H7 (cell line): ENCODE measurements around the gene CACHD1. TPM values are rescaled to one million over a fixed set of nuclear protein-coding genes. Genes with fewer than 3 reads are reported as not detected.
A peak's percentile ranks its signal among the peaks of the same experiment; 100 is the strongest.

Experiments used
- DNase-seq: peaks from one replicate; pipeline ENCODE4 v3.0.0; 2012
- H3K27me3 ChIP-seq: 2 replicates; pipeline ENCODE4 v1.6.0; 2011; ENCODE audit warnings: mild to moderate bottlenecking, low read length; ENCODE audit not compliant: control insufficient read depth, insufficient read depth
- H3K36me3 ChIP-seq: replicated peaks from 2 replicates; pipeline ENCODE4 v1.5.1; 2011; ENCODE audit warnings: low read length; ENCODE audit not compliant: control insufficient read depth, insufficient read depth
- H3K4me3 ChIP-seq: 2 replicates; pipeline ENCODE4 v1.5.1; 2011; ENCODE audit warnings: low read depth, mild to moderate bottlenecking, control low read depth, low read length, moderate library complexity; ENCODE audit not compliant: insufficient read depth
- total RNA-seq: library from RNA; depleted of rRNA; stranded (reverse); fragments of >200 nt; shearing (Covaris generic); gene quantifications from 2 replicates; pipeline ENCODE4 v1.2.3, GENCODE V29; 2014

Gene CACHD1
- total RNA-seq, 1 experiment from 2014 or later, result 53.5 TPM

DNA sequence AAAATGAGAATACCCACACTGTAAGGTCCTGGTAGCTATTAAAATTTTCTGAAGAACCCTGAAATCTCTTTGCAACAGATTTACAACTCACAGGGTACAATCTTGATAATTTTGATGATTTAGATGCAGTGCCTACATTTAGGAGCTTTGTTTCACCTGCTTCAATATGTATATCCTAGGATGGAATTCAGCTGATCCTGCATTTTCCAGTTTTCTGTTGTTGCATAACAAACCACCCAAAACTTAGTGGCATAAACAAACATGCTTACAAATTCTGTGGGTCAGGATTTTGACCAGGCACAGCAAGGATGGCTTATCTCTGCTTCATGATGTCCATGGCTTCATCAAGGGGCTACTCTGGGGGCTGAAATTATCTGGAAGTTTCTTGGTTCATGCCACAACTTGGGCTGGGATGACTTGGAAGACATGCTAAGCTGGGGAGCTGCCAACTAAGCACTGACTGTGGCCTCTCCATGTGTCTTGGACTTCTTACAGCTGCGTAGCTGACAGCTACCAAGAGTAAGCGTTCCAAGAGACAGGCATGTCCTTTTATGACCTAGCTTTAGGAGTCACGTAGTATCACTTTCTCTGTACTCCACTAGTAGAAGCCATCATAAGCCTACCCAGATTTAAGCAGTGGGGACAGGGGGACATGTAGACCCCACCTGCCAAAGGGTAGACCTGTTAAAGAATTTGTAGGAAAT lies 108.5 kb downstream of the CACHD1 start:
- Histone ChIP-seq H3K4me3 (no peak overlapping the region), H3K36me3 (no peaks in the 10 kb centered on the region), H3K27me3 (no peaks in the 10 kb centered on the region)
- no peak for DNase-seq

DNA sequence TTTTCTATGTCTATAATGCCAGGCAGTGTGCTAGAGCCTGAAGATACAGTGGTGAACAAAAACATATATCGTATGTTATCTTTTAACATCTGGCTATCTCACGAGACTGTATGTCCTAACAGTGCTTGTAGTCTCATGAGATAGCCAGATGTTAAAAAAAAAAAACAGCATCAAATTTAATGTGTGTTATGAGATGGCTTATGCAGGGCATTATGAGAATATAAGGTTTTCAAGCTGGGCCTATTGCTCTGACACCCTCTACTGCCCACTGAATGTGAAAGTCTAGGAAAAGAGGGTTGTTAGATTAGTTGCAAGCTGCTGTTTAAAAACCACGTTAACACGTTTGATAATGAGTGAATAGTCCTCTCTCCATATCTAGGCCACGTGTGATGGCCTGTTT lies 109.8 kb downstream of the CACHD1 start:
- Histone ChIP-seq H3K36me3 (no peaks in the 10 kb centered on the region), H3K27me3 (no peaks in the 10 kb centered on the region), H3K4me3 (no peak overlapping the region)
- DNase-seq, result no peak

GRCh38 chr1:64581135-64581842 lies 111.4 kb downstream of the CACHD1 start:
- H3K36me3 ChIP-seq, result no peaks in the 10 kb centered on the region

GRCh38 chr1:64581843-64582185 lies 111.9 kb downstream of the CACHD1 start:
- H3K4me3 ChIP-seq, result no peak overlapping the region
- no peaks in the 10 kb centered on the region for H3K36me3 ChIP-seq
- DNase-seq, result no peak
- H3K27me3 ChIP-seq, result no peaks in the 10 kb centered on the region

More at GRCh38 chr1:64581135-64581842, 111.4 kb downstream of the CACHD1 start:
- DNase-seq, result no peak
- Histone ChIP-seq H3K27me3 (no peaks in the 10 kb centered on the region), H3K4me3 (no peak overlapping the region)

DNA sequence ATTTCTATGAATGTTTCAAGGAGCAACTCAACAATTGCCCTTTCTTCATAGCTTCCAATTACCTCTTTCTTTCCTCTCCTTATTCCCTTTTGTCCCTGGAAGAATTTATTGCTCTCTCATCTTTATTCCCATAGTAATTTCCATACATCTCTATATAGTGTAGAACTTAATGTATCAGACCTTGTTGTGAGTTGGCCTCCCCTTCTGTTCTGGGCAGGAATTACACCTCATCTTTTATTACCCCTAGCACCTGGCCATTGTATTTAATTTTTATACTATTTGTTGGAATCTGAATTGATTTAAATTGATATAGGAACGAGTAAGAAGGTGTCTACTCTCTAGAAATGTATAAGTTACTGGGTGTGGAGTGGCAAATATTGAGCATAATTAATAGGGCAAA lies 114.5 kb downstream of the CACHD1 start:
- no peaks in the 10 kb centered on the region for H3K36me3 ChIP-seq
- no peak overlapping the region for H3K4me3 ChIP-seq
- no peaks in the 10 kb centered on the region for H3K27me3 ChIP-seq
- DNase-seq, result peak; percentile 19

DNA sequence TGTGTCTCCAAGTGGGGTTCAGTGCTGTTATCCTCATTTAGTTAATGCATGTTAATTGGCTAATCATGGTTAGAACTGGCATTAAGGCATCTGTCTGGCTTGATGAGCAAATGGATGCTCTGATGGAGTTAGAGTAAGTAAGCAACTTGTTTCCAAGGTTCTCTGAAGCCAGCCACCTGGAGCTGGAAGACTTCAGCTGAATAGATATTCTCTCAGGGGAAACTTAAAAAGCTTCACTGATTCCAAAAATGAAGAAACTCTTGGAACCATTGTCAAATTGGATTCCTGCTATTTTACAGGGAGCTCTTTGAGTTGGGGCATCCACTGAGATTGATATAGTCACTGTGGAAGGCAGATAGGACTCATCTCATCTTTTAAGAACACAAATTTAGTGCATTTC lies 118.9 kb downstream of the CACHD1 start:
- no peaks in the 10 kb centered on the region for H3K27me3 ChIP-seq
- H3K4me3 ChIP-seq, result no peak overlapping the region
- DNase-seq, result no peak
- H3K36me3 ChIP-seq, result no peaks in the 10 kb centered on the region

DNA sequence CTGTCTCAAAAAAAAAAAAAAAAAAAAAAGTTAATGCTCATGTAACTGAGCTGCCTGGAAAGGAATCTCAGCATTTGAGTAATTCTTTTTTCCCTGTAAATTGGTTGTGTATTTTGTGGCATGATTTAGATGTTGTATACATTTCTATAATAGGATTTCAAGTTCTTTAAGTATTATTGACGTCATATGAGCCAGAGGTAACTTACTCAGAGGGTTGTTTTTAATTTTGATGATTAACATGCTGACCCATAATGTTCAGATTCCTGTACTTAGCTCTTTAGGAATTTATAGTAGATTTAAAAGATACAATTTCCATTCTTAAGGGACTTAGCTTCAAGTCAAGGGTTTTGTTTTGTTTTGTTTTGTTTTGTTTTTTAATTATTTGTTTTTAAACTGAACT lies 120.4 kb downstream of the CACHD1 start:
- DNase-seq, result no peak
- Histone ChIP-seq H3K4me3 (no peak overlapping the region), H3K36me3 (no peaks in the 10 kb centered on the region), H3K27me3 (no peaks in the 10 kb centered on the region)

GRCh38 chr1:64594446-64594845 lies 124.5 kb downstream of the CACHD1 start:
- DNase-seq, result no peak
- no peak overlapping the region for H3K4me3 ChIP-seq

GRCh38 chr1:64595871-64596515 lies 126.1 kb downstream of the CACHD1 start:
- H3K27me3 ChIP-seq, result no peaks in the 10 kb centered on the region
- no peak for DNase-seq
- H3K4me3 ChIP-seq, result no peak overlapping the region
- no peaks in the 10 kb centered on the region for H3K36me3 ChIP-seq

More at GRCh38 chr1:64594446-64594845, 124.5 kb downstream of the CACHD1 start:
- Histone ChIP-seq H3K36me3 (no peaks in the 10 kb centered on the region), H3K27me3 (no peaks in the 10 kb centered on the region)

- Histone ChIP-seq H3K4me3 (no peak overlapping the region), H3K27me3 (no peaks in the 10 kb centered on the region), H3K36me3 (no peaks in the 10 kb centered on the region)
- no peak for DNase-seq
These were observed 127.2 kb downstream of the CACHD1 start for GRCh38 chr1:64597113-64597512.

- Histone ChIP-seq H3K4me3 (no peak overlapping the region), H3K27me3 (no peaks in the 10 kb centered on the region), H3K36me3 (no peaks in the 10 kb centered on the region)
- DNase-seq, result peak; percentile 13
These were observed 128.2 kb downstream of the CACHD1 start for GRCh38 chr1:64598100-64598571.

DNA sequence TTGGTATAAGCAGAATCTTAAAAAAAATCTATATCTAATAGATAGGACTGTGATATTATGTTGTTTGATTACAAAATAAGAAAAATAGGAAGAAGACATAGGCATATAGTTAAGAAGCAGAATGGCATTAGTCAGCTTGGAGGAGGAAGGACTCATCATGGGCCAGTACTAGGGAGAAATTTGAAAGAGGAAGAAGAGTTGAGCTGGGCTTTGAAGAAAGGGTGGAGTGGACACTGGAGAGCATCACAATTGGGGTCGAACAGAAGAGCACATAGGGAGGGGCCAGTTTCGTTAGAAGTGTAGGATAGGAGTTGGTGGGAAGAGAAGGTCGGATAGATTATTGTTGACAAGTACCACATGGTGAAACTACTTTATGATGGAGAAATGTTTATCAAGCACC lies 129.3 kb downstream of the CACHD1 start:
- no peaks in the 10 kb centered on the region for H3K36me3 ChIP-seq
- no peak overlapping the region for H3K4me3 ChIP-seq
- no peak for DNase-seq
- no peaks in the 10 kb centered on the region for H3K27me3 ChIP-seq

DNA sequence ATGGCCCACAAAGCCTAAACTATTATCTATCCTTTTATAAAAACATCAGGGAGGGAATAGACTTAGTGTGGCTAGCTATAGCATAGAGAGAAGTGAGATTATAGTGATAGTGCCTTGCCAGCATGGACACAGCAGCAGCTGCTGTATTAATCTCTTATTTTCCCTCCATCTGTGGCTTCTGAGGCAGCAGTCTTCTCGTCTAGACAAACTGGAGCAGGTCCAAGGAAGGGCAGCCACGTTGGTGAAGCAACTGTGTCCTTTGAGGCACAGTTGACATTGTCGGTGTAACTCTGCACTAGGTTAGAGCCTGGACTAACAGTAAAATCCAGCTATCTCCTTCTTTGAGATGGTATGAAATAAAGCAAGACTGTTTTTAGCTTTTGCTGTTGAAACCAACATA lies 131.3 kb downstream of the CACHD1 start:
- DNase-seq, result no peak
- no peak overlapping the region for H3K4me3 ChIP-seq
- no peaks in the 10 kb centered on the region for H3K27me3 ChIP-seq
- H3K36me3 ChIP-seq, result no peaks in the 10 kb centered on the region

DNA sequence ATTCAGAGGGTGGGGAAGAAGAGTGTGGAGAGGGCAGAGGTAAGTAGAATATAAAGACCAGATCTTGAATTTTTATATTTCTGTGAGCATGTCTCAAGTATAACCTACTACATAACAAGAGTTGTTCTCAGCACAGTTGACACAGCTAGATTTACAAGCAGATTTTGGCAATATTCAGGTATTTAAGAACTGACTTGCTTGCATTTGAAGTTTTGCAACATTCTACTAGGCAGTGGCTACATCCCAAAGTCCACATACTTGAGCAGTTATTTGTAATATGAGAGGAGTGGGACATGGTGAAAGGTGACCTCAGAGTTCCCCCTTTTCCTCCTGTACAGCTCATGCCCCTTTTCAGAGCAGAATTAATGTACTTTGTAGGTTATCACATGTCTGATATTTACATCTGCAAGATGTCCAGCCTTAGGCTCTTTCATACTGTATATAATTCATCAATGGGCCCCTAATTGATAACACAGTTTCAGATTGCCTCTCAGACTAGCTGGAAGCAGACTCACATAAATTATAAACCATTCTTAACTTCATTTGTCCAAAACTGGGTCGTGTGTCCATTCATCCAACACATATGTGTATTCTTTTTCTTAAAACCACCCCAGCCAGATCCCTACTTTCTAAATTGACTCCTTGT lies 138.2 kb downstream of the CACHD1 start:
- no peak overlapping the region for H3K4me3 ChIP-seq
- DNase-seq, result no peak
- peaks cover 2% of the 10 kb centered on the region for H3K36me3 ChIP-seq
- H3K27me3 ChIP-seq, result no peaks in the 10 kb centered on the region
